Measurements from ENCODE around the gene SYVN1. TPM values are rescaled to one million over a fixed set of nuclear protein-coding genes. Genes with fewer than 3 reads are reported as not detected.
A peak's percentile ranks its signal among the peaks of the same experiment; 100 is the strongest.

Gene SYVN1
- total RNA-seq, 1 experiment from 2014 or later, result 34.8 TPM

DNA sequence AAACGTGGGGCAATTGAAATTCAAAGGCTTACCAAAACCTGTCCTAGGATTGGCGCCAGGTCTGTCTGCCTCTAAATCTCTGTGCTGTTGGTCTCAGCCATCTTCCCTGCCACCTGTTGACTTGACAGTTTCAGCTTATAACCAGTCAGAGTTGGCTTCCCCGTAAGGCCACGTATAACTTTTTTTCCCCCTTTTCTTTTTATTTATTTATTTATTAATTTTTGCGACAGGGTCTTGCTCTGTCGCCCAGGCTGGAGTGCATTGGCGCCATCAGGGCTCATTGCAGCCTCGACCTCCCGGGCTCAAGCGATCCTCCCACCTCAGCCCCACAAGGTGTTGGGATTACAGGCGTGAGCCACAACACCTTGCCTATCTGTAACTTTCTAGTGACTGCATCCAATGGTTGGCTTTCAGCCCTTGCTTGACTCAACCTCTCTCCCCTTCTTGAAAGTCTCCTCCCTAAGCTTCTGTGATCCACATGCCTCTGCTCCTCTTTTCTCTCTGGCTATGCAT is 1.4 kb upstream of the SYVN1 start:
- peak overlapping the region; percentile 100 for H3K27ac Mint-ChIP-seq
- H3K36me3 Mint-ChIP-seq, result peaks cover 15% of the 10 kb centered on the region
- ChIA-PET CTCF (interaction anchor here (0.9 to 3.7 kb wide), 15 partner anchors 12 to 456 kb away, joined by 3 to 40 read pairs (median 7); partner anchors contain the start of genes BATF2, CAPN1, CDC42EP2 and FAU), POLR2A (interaction anchor here (0.7 to 2.1 kb wide), 8 partner anchors 14 to 115 kb away, joined by 3 to 20 read pairs (median 4); partner anchors contain the start of genes CAPN1, FAU, MRPL49 and TM7SF2)
- H3K4me3 Mint-ChIP-seq, result peak overlapping the region; percentile 98
- H3K9me3 Mint-ChIP-seq, result no peaks in the 10 kb centered on the region
- TF ChIP-seq SMAD4 (CRISPR knock-in tag; IDR thresholded peaks at IDR 0.05), result no peak
- no peaks in the 10 kb centered on the region; the same call in 1 of the 2 replicates for H3K27me3 Mint-ChIP-seq (ENCODE audit: low read depth)
- peaks cover 18% of the 10 kb centered on the region for H3K4me1 Mint-ChIP-seq
- ATAC-seq, result no peak
- no peak for DNase-seq (ENCODE audit: low spot score)

DNA sequence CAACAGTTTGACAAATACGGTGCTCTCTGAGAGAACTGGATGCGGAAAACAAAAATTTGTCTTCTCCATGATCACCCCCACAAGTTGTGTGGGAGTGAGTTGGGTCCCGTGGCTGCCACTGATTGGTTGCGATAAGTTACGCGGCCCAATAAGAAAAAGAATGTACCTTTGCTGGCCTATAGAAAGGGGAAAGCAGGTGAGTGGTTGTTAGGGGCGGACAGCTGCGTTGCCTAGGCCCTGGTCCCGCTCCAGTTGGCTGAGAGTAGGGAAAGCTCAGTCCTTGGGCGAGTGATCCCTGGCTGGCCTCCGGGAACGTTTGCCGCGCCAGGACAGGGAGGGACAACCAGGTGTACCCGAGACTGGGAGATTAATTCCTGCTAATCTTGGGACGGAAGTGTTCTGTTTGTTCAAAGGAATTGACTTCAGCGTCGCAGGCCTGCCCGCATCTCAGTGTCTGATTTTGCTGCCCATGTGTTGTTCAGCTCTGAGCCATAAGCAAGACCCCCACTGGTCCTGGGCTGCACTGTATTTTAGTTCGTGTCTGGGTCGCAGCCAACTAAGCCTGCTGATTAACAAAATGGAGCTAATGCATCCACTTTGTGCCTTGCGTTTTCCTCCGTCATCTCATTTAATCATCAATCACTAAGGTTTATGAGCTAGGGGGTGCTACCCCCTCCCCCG is 773 bp upstream of the SYVN1 start:
- ATAC-seq (peak; percentile 92), DNase-seq (ENCODE audit: low spot score) (peak; percentile 90)
- ChIA-PET POLR2A (interaction anchor here (0.7 to 2.1 kb wide), 10 partner anchors 13 to 291 kb away, joined by 3 to 20 read pairs (median 4); partner anchors contain the start of genes CAPN1, FAU, MRPL49 and TM7SF2), CTCF (interaction anchor here (0.7 to 3.7 kb wide), 16 partner anchors 13 to 457 kb away, joined by 3 to 40 read pairs (median 6); partner anchors contain the start of genes BATF2, CAPN1, CDC42EP2 and FAU)
- Mint-ChIP-seq H3K27ac (peak overlapping the region; percentile 100), H3K27me3 (ENCODE audit: low read depth) (no peaks in the 10 kb centered on the region; the same call in 1 of the 2 replicates), H3K4me3 (peak overlapping the region; percentile 98), H3K4me1 (peaks cover 18% of the 10 kb centered on the region), H3K9me3 (no peaks in the 10 kb centered on the region), H3K36me3 (peaks cover 15% of the 10 kb centered on the region)
- TF ChIP-seq NFYB (CRISPR knock-in tag; conservative IDR thresholded peaks at IDR 0.05; ENCODE audit: low read depth), result peak; percentile 75
- no peak for TF ChIP-seq ZNF121 (CRISPR knock-in tag; IDR thresholded peaks at IDR 0.05)
- TF ChIP-seq ZNF263 (CRISPR knock-in tag; IDR thresholded peaks at IDR 0.05; ENCODE audit: low read depth), result no peak

DNA sequence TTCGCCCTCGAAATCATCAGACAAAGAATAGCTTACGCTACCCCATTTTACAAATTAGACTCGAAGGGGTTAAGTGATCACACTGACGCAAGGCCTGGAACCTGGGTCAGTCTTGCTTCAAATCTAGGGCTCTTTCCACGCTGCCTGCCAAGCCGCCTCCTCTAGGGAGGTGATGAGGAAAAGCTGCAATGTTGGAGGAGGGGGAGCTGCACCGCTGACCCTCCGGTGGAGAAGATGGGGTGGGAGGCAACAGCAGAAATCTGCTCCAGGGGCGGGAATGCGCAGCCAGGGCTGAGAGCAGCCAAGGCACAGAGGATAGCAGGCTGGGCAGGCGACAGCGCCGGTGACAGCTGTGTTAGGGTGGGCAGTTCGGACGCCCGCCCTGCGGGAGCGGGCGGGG is 595 bp downstream of the SYVN1 start:
- no peak for ATAC-seq
- peak overlapping the region; percentile 97 for H3K27ac Mint-ChIP-seq
- peaks cover 15% of the 10 kb centered on the region for H3K36me3 Mint-ChIP-seq
- no peaks in the 10 kb centered on the region; the same call in 1 of the 2 replicates for H3K27me3 Mint-ChIP-seq (ENCODE audit: low read depth)
- CTCF ChIA-PET, result interaction anchor here (2.4 to 3.7 kb wide), 4 partner anchors 11 to 48 kb away, joined by 13 to 40 read pairs (median 26); partner anchors contain the start of genes CAPN1, FAU, MRPL49 and TM7SF2
- POLR2A ChIA-PET, result no interaction called here
- H3K4me3 Mint-ChIP-seq, result peak overlapping the region; percentile 98
- DNase-seq (ENCODE audit: low spot score), result no peak
- no peaks in the 10 kb centered on the region for H3K9me3 Mint-ChIP-seq
- peaks cover 18% of the 10 kb centered on the region for H3K4me1 Mint-ChIP-seq
- TF ChIP-seq, protein P1, sequence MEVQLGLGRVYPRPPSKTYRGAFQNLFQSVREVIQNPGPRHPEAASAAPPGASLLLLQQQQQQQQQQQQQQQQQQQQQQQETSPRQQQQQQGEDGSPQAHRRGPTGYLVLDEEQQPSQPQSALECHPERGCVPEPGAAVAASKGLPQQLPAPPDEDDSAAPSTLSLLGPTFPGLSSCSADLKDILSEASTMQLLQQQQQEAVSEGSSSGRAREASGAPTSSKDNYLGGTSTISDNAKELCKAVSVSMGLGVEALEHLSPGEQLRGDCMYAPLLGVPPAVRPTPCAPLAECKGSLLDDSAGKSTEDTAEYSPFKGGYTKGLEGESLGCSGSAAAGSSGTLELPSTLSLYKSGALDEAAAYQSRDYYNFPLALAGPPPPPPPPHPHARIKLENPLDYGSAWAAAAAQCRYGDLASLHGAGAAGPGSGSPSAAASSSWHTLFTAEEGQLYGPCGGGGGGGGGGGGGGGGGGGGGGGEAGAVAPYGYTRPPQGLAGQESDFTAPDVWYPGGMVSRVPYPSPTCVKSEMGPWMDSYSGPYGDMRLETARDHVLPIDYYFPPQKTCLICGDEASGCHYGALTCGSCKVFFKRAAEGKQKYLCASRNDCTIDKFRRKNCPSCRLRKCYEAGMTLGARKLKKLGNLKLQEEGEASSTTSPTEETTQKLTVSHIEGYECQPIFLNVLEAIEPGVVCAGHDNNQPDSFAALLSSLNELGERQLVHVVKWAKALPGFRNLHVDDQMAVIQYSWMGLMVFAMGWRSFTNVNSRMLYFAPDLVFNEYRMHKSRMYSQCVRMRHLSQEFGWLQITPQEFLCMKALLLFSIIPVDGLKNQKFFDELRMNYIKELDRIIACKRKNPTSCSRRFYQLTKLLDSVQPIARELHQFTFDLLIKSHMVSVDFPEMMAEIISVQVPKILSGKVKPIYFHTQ (CRISPR knock-in tag; IDR thresholded peaks at IDR 0.05), result no peak
- TF ChIP-seq, protein P2, sequence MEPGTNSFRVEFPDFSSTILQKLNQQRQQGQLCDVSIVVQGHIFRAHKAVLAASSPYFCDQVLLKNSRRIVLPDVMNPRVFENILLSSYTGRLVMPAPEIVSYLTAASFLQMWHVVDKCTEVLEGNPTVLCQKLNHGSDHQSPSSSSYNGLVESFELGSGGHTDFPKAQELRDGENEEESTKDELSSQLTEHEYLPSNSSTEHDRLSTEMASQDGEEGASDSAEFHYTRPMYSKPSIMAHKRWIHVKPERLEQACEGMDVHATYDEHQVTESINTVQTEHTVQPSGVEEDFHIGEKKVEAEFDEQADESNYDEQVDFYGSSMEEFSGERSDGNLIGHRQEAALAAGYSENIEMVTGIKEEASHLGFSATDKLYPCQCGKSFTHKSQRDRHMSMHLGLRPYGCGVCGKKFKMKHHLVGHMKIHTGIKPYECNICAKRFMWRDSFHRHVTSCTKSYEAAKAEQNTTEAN (CRISPR knock-in tag; IDR thresholded peaks at IDR 0.05), result no peak
- no peak for TF ChIP-seq ETV6 (CRISPR knock-in tag; IDR thresholded peaks at IDR 0.05)
- no peak for TF ChIP-seq JAZF1 (CRISPR knock-in tag; IDR thresholded peaks at IDR 0.05)

DNA sequence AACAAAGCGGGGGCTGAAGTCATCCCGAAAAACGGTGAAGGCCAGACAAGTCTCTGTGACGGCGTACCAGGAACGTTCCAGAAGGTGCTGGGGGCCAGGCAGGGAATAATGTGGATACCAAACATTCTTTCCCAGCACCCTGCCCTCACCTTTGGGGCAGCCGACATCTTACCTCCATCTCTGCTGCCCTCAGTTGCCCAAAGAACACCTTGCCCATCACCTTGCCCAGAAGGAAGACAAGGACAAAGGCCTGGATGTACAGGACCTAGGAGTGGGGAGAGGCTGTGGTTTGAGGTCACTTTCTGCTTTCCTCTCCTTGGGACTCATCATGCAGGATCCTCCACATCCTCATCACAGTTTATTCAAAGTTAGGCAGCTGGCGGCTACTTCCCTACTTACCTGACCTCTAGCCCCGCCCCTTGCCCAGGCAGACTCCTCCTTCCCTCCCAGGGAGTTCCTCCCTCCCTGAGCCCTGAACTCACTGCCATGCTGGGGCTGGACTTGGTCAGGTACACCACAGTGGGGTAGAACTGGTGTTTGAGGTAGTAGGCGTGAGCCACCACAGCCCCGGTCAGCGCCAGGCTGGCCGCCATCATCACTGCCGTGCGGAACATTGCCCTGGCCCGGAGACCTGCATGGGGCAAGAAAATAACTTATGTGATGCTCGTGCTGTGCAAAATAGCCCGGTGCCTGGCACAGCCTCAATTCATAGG is 1.2 kb downstream of the SYVN1 start:
- no peaks in the 10 kb centered on the region for H3K27me3 Mint-ChIP-seq (ENCODE audit: low read depth)
- H3K4me1 Mint-ChIP-seq, result peaks cover 18% of the 10 kb centered on the region
- POLR2A ChIA-PET, result no interaction called here
- DNase-seq (ENCODE audit: low spot score), result peak; percentile 74
- peak; percentile 46 for ATAC-seq
- H3K9me3 Mint-ChIP-seq, result no peaks in the 10 kb centered on the region
- H3K4me3 Mint-ChIP-seq, result peak overlapping the region; percentile 98
- H3K36me3 Mint-ChIP-seq, result peaks cover 15% of the 10 kb centered on the region
- H3K27ac Mint-ChIP-seq, result peak overlapping the region; percentile 97
- CTCF ChIA-PET, result interaction anchor here (2.4 to 3.7 kb wide), 3 partner anchors 15 to 48 kb away, joined by 18 to 40 read pairs (median 35); partner anchors contain the start of genes CAPN1, TM7SF2 and ZNHIT2
- TF ChIP-seq, protein P3, sequence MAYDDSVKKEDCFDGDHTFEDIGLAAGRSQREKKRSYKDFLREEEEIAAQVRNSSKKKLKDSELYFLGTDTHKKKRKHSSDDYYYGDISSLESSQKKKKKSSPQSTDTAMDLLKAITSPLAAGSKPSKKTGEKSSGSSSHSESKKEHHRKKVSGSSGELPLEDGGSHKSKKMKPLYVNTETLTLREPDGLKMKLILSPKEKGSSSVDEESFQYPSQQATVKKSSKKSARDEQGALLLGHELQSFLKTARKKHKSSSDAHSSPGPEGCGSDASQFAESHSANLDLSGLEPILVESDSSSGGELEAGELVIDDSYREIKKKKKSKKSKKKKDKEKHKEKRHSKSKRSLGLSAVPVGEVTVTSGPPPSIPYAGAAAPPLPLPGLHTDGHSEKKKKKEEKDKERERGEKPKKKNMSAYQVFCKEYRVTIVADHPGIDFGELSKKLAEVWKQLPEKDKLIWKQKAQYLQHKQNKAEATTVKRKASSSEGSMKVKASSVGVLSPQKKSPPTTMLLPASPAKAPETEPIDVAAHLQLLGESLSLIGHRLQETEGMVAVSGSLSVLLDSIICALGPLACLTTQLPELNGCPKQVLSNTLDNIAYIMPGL (CRISPR knock-in tag; IDR thresholded peaks at IDR 0.05), result no peak
- no peak for TF ChIP-seq FOXP1 (CRISPR knock-in tag; IDR thresholded peaks at IDR 0.05; ENCODE audit: borderline replicate concordance)
- no peak for TF ChIP-seq NR3C1 (CRISPR knock-in tag; conservative IDR thresholded peaks at IDR 0.05; ENCODE audit: low read depth)
- TF ChIP-seq, protein P4, sequence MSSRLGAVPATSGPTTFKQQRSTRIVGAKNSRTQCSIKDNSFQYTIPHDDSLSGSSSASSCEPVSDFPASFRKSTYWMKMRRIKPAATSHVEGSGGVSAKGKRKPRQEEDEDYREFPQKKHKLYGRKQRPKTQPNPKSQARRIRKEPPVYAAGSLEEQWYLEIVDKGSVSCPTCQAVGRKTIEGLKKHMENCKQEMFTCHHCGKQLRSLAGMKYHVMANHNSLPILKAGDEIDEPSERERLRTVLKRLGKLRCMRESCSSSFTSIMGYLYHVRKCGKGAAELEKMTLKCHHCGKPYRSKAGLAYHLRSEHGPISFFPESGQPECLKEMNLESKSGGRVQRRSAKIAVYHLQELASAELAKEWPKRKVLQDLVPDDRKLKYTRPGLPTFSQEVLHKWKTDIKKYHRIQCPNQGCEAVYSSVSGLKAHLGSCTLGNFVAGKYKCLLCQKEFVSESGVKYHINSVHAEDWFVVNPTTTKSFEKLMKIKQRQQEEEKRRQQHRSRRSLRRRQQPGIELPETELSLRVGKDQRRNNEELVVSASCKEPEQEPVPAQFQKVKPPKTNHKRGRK (CRISPR knock-in tag; IDR thresholded peaks at IDR 0.05; ENCODE audit: borderline replicate concordance), result no peak
- TF ChIP-seq, protein P5, sequence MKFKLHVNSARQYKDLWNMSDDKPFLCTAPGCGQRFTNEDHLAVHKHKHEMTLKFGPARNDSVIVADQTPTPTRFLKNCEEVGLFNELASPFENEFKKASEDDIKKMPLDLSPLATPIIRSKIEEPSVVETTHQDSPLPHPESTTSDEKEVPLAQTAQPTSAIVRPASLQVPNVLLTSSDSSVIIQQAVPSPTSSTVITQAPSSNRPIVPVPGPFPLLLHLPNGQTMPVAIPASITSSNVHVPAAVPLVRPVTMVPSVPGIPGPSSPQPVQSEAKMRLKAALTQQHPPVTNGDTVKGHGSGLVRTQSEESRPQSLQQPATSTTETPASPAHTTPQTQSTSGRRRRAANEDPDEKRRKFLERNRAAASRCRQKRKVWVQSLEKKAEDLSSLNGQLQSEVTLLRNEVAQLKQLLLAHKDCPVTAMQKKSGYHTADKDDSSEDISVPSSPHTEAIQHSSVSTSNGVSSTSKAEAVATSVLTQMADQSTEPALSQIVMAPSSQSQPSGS (CRISPR knock-in tag; IDR thresholded peaks at IDR 0.05; ENCODE audit: borderline replicate concordance, low read depth), result no peak
- no peak for TF ChIP-seq NFYB (CRISPR knock-in tag; conservative IDR thresholded peaks at IDR 0.05; ENCODE audit: low read depth)
- TF ChIP-seq CREM (CRISPR knock-in tag; IDR thresholded peaks at IDR 0.05), result no peak
- no peak for TF ChIP-seq SOX15 (CRISPR knock-in tag; IDR thresholded peaks at IDR 0.05)
- no peak for TF ChIP-seq HMGA2 (CRISPR knock-in tag; IDR thresholded peaks at IDR 0.05)
